H1 (cell line): ENCODE results near the gene VEPH1.

Experiments
- CBX5 ChIP-seq: fragments of 300-800, 300-1000 bp; sonication (generic); IDR thresholded peaks from 2 replicates; pipeline ENCODE4 v1.7.1; 2016; ENCODE audit warnings: antibody characterized with exemption, low read length, low read depth
- CHD1 ChIP-seq: IDR thresholded peaks from 2 replicates; pipeline ENCODE4 v1.6.1; 2012; ENCODE audit warnings: low read depth, low read length, improper control_type of control experiment
- CREB1 ChIP-seq: IDR thresholded peaks from 2 replicates; pipeline ENCODE4 v1.6.1; 2012; ENCODE audit warnings: inconsistent platforms
- HDAC2 ChIP-seq, 2 experiments: fragments of 300-600 bp in 1 of 2; sonication (generic) in 1 of 2; IDR thresholded peaks; 2 replicates each; pipeline ENCODE4 v1.6.1; 2011 to 2012; ENCODE audit warnings: low read depth in 2 of 2, low read length in 2 of 2, mild to moderate bottlenecking in 2 of 2, moderate library complexity in 2 of 2, borderline replicate concordance in 1 of 2, inconsistent platforms in 1 of 2
- NANOG ChIP-seq: IDR thresholded peaks from 2 replicates; pipeline ENCODE4 v1.6.1; 2011; ENCODE audit warnings: low read length, low read depth, mild to moderate bottlenecking, inconsistent platforms; ENCODE audit not compliant: insufficient read depth, poor library complexity, severe bottlenecking
- POLR2A ChIP-seq, 2 experiments: IDR thresholded peaks; 1 replicate in 1 of 2; 2 replicates in 1 of 2; pipeline ENCODE4 v1.6.1; 2011; ENCODE audit warnings: low read depth in 2 of 2, low read length in 2 of 2, mild to moderate bottlenecking in 2 of 2; ENCODE audit errors: control extremely low read depth in 1 of 2
- YY1 ChIP-seq: IDR thresholded peaks from 2 replicates; pipeline ENCODE4 v1.6.1; 2011; ENCODE audit warnings: low read depth, mild to moderate bottlenecking, low read length
- TF ChIP-seq, protein P1 (sequence below), 3 experiments: IDR thresholded peaks; 1 replicate in 2 of 3; 2 replicates in 1 of 3; pipeline versions ENCODE4 v1.5.1 to v1.6.1; 2011; ENCODE audit warnings: low read length in 3 of 3, mild to moderate bottlenecking in 3 of 3, inconsistent platforms in 2 of 3, low read depth in 1 of 3, moderate library complexity in 1 of 3; ENCODE audit not compliant: insufficient read depth in 1 of 3; ENCODE audit errors: control extremely low read depth in 1 of 3

DNA sequence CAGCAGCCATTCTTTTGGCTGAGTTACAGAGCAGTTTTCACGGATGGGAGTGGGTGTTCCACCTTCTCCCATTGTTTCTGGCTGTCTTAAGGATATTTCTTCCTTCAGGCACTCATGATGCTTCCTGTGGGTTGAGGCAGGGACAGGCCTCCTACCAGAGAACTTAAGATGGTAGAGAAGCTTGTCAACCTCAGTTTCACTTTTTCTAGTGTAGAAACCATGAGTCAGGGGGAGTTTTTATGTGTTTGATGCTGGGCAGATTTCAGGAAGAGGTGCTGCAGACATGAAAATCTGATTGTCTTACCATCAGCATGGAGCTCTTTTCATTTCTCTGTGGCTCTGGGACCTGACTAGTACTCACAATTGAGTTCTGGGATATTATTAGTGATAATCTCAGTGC lies 48.7 kb upstream of the VEPH1 start:
- TF ChIP-seq, protein P1, sequence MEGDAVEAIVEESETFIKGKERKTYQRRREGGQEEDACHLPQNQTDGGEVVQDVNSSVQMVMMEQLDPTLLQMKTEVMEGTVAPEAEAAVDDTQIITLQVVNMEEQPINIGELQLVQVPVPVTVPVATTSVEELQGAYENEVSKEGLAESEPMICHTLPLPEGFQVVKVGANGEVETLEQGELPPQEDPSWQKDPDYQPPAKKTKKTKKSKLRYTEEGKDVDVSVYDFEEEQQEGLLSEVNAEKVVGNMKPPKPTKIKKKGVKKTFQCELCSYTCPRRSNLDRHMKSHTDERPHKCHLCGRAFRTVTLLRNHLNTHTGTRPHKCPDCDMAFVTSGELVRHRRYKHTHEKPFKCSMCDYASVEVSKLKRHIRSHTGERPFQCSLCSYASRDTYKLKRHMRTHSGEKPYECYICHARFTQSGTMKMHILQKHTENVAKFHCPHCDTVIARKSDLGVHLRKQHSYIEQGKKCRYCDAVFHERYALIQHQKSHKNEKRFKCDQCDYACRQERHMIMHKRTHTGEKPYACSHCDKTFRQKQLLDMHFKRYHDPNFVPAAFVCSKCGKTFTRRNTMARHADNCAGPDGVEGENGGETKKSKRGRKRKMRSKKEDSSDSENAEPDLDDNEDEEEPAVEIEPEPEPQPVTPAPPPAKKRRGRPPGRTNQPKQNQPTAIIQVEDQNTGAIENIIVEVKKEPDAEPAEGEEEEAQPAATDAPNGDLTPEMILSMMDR (IDR thresholded peaks at IDR 0.05; ENCODE audit: control extremely low read depth in 1 of 3, insufficient read depth in 1 of 3, low read depth in 1 of 3, low read length in 3 of 3), result no peak
- TF ChIP-seq YY1 (no peak), CHD1 (no peak), HDAC2 (IDR thresholded peaks at IDR 0.05; ENCODE audit: borderline replicate concordance in 1 of 2, low read depth in 2 of 2, low read length in 2 of 2) (no peak), POLR2A (IDR thresholded peaks at IDR 0.05; ENCODE audit: control extremely low read depth in 1 of 2, low read depth in 2 of 2, low read length in 2 of 2) (no peak), CBX5 (no peak), CREB1 (no peak), NANOG (no peak)
